Tibial artery (tissue), 4 donors: Measurements from ENCODE around the gene KCNJ16.

Source experiments
- DNase-seq, 2 donors: peaks; one replicate each; pipeline ENCODE4 v3.0.0-alpha.2; 2019
- H3K27ac ChIP-seq, 2 donors: fragments of 200-600 bp; sonication (generic) in 1 of 2; 1 replicate in 1 of 2; 2 replicates in 1 of 2; pipeline ENCODE4 v1.5.1; 2018 to 2019; ENCODE audit warnings: mild to moderate bottlenecking in 1 of 2
- H3K27me3 ChIP-seq, 2 donors: fragments of 200-600 bp; sonication (generic) in 1 of 2; one replicate each; pipeline versions ENCODE4 v1.5.1 to v1.6.0; 2016 to 2019
- H3K36me3 ChIP-seq, 3 donors: fragments of 200-600 bp; sonication (generic) in 2 of 3; one replicate each; pipeline ENCODE4 v1.5.1; 2016 to 2019; ENCODE audit warnings: mild to moderate bottlenecking in 2 of 3
- H3K4me1 ChIP-seq, 4 donors: fragments of 200-600 bp; sonication (generic) in 2 of 4; 1 replicate in 3 of 4; 2 replicates in 1 of 4; pipeline ENCODE4 v1.5.1; 2016 to 2019
- H3K4me3 ChIP-seq, 2 donors: fragments of 200-600 bp; sonication (generic) in 1 of 2; 1 replicate in 1 of 2; 2 replicates in 1 of 2; pipeline ENCODE4 v1.5.1; 2018 to 2019; ENCODE audit warnings: mild to moderate bottlenecking in 2 of 2
- H3K9me3 ChIP-seq, 3 donors: fragments of 200-600 bp; sonication (generic) in 1 of 3; one replicate each; pipeline ENCODE4 v1.5.1; 2016 to 2019
- CTCF ChIP-seq, 2 experiments: fragments of 200-600 bp in 1 of 2; fragments of 450-650 bp in 1 of 2; IDR thresholded peaks; one replicate each; pipeline ENCODE4 v1.5.1; 2017 to 2019; ENCODE audit warnings: antibody characterized with exemption in 2 of 2, mild to moderate bottlenecking in 1 of 2, moderate library complexity in 1 of 2
- intact Hi-C: fragments of 100-400 bp; cut with DNase I; formaldehyde crosslinking; loops from one replicate; pipeline ENCODE4 v1.15.0; 2023; ENCODE audit warnings: low total_unique reads

KCNJ16 gene

DNA sequence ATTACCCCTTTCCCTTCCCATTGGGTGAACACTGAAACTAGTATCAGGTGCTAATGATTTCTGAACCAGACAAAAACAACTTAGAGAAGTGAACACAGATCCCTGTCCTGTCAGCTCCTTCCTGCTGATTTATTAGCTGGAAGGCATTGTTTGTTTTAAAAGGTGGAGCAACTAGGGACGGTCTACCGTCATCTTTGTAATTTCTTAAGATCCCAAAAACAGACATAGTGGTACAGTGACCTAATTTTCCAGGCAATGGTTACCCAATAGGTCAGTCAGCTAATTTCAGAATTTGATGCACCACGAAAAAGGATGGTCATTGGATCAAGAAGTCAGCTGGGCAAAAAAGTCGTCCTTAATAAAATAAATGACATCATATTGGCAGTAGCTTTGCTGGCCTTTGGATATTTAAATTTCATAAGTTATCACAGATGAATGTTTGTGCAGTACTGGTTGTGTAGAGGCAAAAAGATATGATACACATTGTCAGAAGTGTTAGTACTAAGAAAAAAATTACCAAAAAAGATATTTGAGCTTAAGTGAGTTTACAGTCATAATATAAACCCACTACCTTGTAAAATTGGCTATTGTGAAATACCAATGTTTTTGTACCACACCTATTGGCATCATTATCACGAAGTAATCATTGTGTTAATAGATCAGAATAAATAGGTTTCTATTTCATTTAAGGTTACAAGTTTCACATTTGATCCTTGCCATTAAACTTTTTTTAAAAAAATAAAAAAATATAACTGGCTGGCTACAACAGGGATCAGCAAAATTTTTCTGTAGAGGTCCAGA is 27.2 kb upstream of the KCNJ16 start:
- Histone ChIP-seq H3K4me3 (no peak overlapping the region), H3K27me3 (no peaks in the 10 kb centered on the region), H3K27ac (no peak overlapping the region), H3K4me1 (no peaks in the 10 kb centered on the region), H3K9me3 (no peaks in the 10 kb centered on the region), H3K36me3 (no peaks in the 10 kb centered on the region)
- intact Hi-C loops = no loop called here
- TF ChIP-seq CTCF (IDR thresholded peaks at IDR 0.05) = no peak
- no peak for DNase-seq

GRCh38 chr17:70049801-70050591 is 25.0 kb upstream of the KCNJ16 start:
- Histone ChIP-seq H3K27me3 (no peaks in the 10 kb centered on the region), H3K9me3 (no peaks in the 10 kb centered on the region), H3K27ac (no peak overlapping the region), H3K4me1 (no peaks in the 10 kb centered on the region), H3K4me3 (no peak overlapping the region), H3K36me3 (no peaks in the 10 kb centered on the region)
- intact Hi-C loops = no loop called here
- no peak for TF ChIP-seq CTCF (IDR thresholded peaks at IDR 0.05)
- no peak for DNase-seq

- H3K27me3 ChIP-seq = no peaks in the 10 kb centered on the region
- no peak overlapping the region for H3K27ac ChIP-seq
- no peaks in the 10 kb centered on the region for H3K9me3 ChIP-seq
- no peak overlapping the region for H3K4me3 ChIP-seq
- intact Hi-C loops = no loop called here
- no peaks in the 10 kb centered on the region for H3K36me3 ChIP-seq
- DNase-seq = no peak
- no peaks in the 10 kb centered on the region for H3K4me1 ChIP-seq
- TF ChIP-seq CTCF (IDR thresholded peaks at IDR 0.05) = no peak
These were observed 24.1 kb upstream of the KCNJ16 start for GRCh38 chr17:70050931-70051330.

- no peaks in the 10 kb centered on the region for H3K4me1 ChIP-seq
- no peak for DNase-seq
- H3K9me3 ChIP-seq = no peaks in the 10 kb centered on the region
- H3K36me3 ChIP-seq = no peaks in the 10 kb centered on the region
- H3K27me3 ChIP-seq = no peaks in the 10 kb centered on the region
- TF ChIP-seq CTCF (IDR thresholded peaks at IDR 0.05) = no peak
- peak overlapping the region in 1 of 2 donors; percentile 5 for H3K4me3 ChIP-seq
- H3K27ac ChIP-seq = no peak overlapping the region
- intact Hi-C loops = no loop called here
These were observed 21.5 kb upstream of the KCNJ16 start for GRCh38 chr17:70053241-70054234.

GRCh38 chr17:70055000-70055399 is 20.0 kb upstream of the KCNJ16 start:
- intact Hi-C loops = no loop called here
- H3K9me3 ChIP-seq = no peaks in the 10 kb centered on the region
- no peak for DNase-seq
- no peaks in the 10 kb centered on the region for H3K36me3 ChIP-seq
- H3K27ac ChIP-seq = no peak overlapping the region
- H3K4me3 ChIP-seq = no peak overlapping the region
- H3K27me3 ChIP-seq = no peaks in the 10 kb centered on the region
- no peaks in the 10 kb centered on the region for H3K4me1 ChIP-seq
- no peak for TF ChIP-seq CTCF (IDR thresholded peaks at IDR 0.05)
